Measurements from ENCODE around the gene SNX32. TPM values are rescaled to one million over a fixed set of nuclear protein-coding genes. Genes with fewer than 3 reads are reported as not detected.

Gene SNX32
- total RNA-seq, 1 donor from 2014 or later: under 0.01 TPM

DNA sequence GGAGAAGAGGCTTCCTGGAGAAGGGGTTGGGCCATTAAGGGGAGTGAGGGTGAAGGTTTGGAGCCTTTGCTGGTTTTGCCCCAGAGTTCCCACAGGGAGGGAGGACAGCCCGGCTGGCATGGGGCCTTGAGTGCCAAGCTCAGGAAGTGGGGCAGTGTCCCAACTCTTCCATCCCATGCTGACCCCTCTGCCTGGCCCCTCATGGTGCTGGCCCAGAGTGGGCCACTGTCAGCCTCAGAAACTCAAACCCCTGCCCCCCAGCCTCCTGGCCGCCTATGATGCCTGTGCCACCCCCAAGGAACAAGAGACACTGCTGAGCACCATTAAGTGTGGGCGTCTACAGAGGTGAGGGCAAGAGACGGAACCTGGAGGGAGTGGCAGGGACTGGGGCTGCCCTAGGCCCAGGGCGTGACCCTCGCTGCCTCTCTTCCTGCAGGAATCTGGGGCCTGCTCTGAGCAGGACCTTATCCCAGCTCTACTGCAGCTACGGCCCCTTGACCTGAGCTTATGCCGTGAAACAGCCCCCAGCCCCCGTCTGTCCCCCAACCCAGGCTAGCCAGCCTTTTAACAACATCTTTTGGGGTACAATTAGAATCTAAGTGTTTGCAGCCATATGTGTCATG, 31.9 kb downstream of the SNX32 start:
- no peak for DNase-seq (ENCODE audit: low read depth in 2 of 2)

DNA sequence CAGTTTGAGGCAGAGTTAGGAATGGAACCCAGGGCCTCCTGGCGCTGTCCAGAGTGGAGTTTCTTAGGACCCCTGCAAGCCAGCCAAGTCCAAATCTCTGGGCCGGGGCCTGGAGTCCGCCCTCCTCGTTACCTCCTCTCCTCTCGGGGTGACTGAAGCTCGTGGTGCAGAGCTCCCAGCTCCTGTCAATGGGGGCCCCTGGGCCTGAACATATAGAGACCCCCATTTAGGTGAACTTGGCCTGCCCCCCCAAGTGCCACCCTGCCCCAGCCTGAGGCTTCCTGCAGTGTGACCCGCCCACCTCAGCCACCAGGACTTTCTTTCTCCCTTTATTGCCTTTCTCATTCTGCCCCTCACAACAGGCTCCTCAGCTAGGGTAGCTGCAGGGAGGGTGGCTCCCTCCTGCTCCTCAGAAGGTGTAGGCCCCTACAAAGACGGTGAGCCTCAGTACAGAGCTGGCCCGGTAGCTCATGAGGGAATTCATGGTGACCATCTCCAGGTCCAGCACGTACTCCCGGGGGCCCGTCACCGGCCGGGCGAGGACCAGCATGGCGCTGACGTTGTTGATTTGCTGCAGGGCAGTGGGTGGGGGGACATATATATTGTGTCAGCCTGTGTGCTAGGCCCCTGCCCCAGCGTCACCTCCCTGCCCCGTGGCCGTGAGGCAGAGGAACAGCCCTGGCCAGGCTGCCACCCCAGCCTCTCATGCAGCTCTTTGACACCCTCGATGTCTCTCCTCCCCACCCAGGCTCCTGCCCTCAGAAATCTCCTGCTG, 32.9 kb downstream of the SNX32 start:
- DNase-seq (ENCODE audit: low read depth in 2 of 2): no peak

DNA sequence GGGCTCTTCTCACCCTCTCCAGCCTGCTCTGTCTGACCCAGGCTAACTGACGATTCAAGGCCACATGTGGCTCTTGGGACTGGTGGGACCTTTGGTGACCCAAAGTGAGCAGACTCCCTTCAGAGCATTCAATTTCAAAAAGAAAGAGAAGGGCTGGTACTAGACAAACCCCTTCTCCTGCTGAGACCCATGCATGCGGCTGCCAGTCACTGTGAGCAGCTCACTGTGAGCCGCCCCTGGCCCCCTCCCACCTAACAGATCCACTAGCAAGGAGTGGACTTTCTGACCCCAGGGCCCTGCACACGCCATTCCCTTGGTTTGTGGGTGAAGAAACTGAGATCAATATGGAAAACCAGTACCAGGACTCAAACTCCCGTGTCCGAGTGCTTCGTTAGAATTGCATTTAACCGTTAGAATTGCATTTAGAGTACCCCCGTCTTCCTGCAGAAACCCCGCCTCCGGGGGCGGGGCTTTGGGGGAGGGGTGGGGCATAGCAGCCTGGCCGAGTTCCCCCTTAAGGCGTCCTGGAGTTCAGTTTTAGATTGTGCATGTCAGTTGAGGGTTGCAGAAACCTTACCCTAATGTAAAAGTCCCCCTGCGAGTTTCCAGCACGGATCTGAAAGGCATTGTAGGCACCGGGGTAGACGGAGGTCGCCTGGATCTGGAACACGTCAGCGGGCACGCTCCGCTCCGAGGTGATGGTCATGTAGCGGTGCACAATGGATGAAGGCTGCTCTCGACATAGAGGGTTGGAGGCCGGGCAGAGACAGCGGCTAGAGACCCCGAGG, 33.7 kb downstream of the SNX32 start:
- DNase-seq (ENCODE audit: low read depth in 2 of 2): no peak

DNA sequence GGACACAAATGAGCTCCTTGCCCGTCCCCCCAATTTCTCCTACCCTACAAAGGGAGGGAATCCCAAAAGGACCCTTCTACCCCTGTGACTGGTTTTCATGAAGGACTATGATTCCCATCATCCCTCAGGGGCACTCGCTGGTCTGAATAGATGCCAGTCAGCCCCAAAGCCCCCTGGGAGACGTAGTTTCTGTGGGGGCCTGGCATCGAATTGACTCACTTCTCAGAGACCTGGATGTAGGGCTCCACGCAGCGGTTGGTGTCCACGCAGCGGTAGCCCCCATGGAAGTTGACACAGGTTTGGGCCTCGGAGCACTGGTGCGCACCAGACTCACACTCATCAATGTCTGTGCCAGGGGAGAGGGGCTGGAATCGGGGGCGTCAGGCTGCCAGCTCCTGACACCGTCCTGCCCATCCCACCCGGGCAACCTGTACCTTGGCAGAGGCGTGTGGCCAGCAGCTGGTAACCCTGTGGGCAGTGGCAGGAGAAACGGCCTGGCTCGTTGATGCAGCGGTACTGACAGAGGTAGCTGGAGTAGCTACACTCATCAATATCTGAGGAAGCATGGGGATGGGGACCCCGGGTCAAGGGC, 34.4 kb downstream of the SNX32 start:
- DNase-seq (ENCODE audit: low read depth in 2 of 2): no peak

DNA sequence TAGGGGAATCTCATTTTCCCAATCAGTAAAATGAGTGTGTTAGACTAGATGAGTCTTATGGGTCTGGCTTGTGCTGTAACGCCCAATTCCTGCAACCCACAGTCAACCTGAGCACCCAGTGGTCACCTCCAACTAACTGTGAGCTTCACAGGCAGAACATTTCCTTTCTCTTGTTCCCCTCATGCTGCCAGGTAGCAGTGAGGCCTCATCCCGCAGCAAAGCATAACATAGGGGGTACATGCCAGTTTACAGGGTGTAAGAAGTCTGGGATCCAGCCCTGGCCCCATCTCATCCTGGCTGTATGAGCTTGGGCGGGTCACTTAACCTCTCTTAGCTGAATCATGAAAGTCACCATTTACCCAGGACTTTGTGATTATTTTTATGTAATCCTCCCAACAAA, 35.1 kb downstream of the SNX32 start:
- DNase-seq (ENCODE audit: low read depth in 2 of 2): no peak

DNA sequence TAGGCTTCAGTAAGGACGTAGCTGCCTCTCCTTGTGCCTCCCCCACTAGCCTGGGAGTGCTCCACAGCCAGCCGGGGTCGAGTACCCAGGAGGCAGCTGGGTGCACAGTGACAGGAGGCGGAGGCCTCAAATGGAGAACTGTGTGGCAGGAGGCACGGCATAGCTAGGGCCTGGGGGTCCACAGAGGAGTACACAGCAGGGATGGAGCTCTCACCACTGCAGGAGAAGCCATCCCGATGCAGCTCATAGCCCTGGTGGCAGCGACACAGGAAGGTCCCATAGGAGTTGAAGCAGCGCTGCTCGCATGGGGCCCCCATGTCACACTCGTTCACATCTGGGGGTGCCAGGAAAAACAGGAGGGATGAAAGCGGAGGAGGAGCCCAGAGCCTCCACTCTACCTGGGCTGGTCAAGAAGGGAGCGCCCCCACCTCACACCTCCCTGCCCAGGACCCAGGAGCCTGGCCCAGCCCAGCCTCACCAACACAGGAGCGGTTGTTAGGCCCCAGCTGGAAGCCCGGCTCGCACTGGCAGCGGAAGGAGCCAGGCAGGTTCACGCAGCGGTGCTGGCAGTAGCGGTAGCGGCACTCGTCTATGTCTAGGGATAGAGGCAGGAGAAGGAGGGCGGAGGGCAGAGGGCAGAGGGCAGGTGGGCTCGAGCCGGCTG, 36.0 kb downstream of the SNX32 start:
- no peak for DNase-seq (ENCODE audit: low read depth in 2 of 2)

DNA sequence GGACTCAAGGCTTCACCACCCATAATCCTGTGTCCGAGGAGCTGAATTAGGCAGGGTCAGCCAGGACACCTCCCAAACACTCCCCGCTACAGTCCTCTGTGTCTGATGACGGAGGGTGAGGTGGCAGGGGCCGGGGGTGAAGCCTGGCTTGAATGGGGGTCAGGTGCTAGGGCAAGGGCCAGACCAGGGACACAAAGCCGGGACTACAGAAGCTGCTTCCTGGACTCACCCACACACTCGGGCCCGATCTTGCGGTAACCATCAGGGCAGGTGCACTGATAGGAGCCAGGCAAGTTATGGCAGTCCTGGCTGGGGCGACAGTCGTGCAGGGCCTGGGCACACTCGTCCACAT, 36.5 kb downstream of the SNX32 start:
- no peak for DNase-seq (ENCODE audit: low read depth in 2 of 2)

DNA sequence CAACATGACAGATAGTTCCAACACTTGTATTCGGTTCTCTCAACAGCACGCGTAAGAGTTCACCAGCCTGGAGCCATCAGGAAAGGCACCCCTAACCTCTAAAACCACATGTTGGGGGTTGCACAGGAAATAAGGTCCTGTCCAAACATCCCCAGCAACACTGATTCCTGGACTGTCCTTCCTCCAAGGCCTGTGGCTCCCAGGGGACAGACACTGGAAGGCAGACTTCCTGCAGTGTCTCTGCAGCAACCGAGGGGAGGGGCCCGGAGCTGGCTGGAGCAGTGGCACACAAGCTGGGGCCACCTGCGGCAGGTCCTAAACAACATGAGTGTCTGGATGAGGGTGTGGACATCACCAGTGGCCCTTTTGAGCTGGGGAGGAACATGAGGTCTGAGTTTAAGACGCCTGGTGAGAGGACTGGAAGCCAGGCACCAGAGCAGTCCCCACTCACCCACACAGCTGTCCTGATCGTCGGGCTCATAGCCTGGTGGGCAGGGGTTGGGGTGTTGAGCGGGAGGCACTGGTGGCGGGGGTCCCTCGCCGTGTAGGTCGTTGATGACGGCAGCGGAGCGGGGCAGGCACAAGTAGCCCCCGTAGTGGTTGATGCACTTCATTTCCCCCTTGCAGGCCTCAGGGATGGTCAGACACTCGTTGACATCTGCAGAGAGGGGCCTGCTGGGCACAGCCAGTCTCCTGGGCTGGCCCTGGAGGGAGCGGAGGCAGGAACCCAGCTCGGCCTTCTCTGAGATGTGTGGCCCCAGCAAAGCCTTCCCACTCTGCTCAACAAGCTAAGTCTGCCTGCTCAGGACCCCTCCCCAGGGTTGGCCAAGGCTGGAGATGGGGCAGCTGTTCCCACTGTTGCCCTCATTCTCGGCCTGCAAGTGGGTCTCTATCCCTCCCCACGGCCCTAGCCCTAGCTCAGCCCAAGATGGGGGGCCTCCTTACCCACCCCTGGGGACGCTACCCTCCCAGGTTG, 37.2 kb downstream of the SNX32 start:
- peak in 1 of 2 donors; percentile 37 for DNase-seq (ENCODE audit: low read depth in 2 of 2)

DNA sequence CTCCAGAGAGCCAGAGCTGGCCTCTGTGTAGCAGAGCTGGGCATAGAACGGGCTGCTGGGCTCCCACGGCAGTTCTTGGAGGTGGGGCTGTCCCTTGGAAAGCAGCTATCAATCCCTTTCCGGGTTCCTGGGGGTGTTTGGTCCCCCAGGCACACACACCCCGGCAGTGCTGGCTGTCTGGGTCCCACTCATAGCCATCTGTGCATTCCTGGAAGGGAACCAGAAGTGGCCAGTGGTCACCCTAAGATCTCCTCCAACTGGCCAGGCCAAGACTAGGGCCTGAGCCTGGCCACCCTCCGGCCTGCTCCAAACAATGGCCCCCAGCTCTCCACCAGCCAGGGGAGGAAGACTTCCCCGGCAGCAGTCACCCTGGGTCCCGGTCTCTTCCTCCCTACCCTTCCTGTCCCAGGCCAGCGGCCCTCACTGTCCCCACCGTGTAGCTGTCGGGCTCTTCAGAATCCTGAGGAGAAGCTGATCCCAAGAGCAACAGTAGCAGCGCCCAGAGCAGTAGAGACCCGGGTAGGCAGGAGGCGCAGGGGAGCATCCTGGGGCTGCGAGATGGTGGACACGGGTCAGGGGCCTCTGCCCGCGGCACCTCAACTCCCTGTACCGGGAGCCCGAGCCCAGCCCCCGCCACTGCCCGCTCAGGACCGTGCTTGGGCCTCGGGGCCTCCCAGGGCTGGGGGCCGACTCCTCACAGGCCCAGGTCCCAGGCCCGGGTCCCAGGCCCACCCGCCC, 38.2 kb downstream of the SNX32 start:
- DNase-seq (ENCODE audit: low read depth in 2 of 2): peak; percentile 30 to 35

DNA sequence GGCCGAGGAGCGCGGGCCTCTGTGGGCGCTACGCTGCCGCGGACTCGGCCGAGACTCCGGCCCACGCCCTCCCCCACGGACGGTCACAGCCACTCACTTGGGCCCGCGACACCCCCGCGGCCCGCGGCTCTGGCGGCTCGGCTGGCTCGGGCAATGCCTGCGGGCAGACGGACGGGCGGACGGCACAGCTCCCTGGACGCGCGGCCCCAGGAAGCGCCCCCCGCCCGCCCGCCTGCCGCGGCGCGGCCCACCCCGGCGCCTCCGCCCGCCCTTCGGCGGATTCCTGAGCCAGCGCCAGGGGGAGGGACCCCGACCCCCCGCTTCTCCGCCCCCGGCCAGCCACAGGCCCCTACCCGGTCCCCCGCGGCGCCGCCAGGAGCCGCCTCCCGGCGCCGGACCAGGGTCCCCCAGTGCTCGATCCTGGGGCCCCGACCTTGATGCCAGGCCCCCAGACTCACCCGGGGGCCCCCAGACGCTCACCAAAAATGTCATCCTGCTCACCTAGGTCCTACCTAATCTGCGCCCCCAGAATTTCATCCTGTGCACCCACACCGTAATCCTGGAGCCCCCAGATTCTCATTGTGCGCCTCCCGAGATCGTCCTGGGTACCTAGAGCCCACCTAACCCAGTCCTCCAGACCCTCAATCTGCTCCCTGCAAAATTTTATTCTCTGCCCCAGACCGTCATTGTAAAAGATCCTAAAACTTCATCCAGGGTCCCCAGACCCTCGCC, 39.0 kb downstream of the SNX32 start, which contains the start of gene EFEMP2:
Gene EFEMP2 (minus strand): TSS at position 215 of the 732 bp plus-strand sequence. CDS start 446 bp downstream, outside the sequence.
- DNase-seq (ENCODE audit: low read depth in 2 of 2): no peak

DNA sequence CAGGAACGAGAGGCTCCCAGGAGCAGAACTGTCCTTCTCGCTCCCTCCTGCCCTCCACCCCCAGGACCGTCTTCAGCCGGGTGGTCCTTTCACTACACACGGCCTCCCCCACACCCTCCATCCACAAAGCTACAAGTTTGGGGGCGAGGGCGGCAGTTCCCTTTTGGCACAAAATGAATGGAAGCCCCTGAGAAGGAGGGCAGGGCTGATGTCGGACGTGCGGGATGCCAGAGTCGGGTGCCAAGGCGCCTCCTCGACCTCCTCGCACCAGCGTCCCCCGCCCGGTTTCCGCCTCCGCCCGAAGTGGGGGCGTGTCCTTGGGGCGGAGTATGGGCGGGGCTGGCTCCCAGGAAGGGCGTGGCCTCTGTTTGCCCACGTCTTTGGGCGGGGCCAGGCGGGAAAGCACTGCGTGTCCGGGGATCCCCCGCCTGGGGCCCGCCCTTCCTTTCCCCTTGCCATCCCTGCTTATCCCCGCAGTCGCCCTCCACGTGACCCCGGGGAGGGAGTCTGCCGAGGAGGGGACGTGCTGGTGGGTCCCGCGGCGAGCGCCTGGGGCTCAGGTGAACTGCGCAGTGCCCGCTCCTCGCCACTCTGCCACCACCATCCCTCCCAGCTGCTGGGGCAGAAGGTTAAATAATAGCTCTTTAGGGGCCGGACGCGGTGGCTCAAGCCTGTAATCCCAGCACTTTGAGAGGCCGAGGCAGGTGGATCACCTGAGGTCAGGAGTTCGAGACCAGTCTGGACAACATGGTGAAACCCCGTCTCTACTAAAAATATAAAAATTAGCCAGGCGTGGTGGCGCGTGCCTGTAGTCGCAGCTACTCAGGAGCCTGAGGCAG, 39.8 kb downstream of the SNX32 start:
- DNase-seq (ENCODE audit: low read depth in 2 of 2): peak; percentile 65 to 85

DNA sequence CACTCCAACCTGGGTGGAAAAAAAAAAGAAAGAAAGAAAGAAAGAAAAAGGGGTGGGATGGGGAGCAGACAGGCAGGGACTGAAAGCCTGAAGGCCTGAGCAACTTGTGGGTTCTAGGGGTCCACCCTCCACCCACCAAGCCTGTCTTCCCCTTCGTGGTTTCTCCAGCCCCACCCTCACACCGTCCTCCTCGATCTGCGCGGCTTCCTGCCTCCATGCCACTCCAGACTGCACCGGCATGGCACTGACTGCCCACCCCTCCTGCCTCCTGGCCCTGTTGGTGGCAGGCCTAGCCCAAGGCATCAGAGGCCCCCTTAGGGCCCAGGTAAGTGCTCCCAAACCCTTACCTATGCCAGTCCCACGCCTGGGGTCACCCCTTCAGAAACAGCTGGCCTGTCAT, 45.9 kb downstream of the SNX32 start, which contains the start of gene CTSW:
Gene CTSW (plus strand): TSS at position 221 of the 400 bp plus-strand sequence. CDS start 18 bp downstream, at position 239.
- DNase-seq (ENCODE audit: low read depth in 2 of 2): no peak

DNA sequence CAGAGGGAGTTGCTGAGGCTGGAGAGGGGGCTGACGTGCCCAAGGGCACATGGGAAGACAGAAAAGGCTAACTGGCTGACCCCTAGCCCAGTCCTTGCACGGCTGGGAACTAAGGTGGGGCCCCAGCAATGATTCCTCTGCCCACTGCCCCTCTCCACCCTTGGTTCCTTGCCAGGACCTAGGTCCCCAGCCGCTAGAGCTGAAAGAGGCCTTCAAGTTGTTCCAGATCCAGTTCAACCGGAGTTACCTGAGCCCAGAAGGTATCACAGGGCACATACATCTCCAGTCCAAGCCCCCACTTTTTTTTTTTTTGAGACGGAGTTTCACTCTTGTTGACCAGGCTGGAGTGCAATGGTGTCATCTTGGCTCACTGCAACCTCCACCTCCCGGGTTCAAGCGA, 46.3 kb downstream of the SNX32 start:
- no peak for DNase-seq (ENCODE audit: low read depth in 2 of 2)

DNA sequence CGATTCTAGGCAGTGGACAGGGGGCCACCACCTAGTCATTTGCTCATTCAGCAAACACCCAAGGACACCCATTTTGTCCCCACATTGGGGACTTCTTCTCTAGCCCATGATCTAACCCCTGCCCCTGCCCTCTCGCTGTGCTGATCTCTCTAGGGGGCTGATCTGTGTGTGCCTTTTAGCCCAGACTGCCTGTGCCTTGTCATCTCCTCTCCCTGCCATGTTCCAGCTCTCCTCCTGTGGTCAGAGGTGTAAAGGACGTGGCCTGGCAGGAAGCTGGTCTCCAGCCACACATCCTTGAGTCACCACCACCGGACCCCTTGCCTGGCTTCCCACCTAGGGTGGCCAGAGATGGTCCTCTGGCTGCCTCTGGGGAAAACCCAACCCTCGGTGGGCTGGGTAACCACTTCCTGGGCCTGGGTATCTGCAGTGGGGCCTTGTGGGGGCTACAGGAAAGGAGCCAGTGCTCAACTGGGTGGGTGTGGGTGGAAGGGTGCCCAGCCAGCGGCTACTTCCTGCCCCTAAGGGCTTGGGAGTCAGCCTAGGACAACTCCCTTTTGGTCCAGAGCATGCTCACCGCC, 47.2 kb downstream of the SNX32 start:
- DNase-seq (ENCODE audit: low read depth in 2 of 2): no peak

DNA sequence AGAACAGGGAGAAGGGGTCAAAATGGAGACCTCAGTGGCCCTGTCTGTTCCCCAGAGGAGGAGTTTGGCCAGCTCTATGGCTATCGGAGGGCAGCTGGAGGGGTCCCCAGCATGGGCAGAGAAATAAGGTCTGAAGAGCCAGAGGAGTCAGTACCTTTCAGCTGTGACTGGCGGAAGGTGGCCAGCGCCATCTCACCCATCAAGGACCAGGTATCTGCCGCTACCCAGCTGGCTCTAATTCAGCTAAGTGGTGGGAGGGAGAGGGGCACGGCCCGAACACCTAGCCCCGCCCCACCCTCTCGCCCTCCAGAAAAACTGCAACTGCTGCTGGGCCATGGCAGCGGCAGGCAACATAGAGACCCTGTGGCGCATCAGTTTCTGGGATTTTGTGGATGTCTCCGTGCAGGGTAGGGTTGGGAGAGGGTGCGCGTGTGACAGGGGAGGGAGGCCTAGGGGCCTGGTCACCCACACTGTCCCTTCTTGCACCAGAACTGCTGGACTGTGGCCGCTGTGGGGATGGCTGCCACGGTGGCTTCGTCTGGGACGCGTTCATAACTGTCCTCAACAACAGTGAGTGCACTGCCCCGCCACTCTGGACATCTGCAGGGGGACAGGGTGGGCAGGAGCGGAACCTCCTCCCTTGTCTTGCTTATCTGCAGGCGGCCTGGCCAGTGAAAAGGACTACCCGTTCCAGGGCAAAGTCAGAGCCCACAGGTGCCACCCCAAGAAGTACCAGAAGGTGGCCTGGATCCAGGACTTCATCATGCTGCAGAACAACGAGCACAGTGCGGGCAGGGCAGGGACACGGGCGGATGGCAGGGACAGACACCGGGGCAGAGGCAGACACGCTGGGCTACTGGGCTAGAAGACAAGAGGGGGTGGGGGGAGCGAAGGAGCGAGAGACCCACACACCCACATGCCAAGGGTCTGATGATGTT, 48.6 kb downstream of the SNX32 start:
- no peak for DNase-seq (ENCODE audit: low read depth in 2 of 2)

DNA sequence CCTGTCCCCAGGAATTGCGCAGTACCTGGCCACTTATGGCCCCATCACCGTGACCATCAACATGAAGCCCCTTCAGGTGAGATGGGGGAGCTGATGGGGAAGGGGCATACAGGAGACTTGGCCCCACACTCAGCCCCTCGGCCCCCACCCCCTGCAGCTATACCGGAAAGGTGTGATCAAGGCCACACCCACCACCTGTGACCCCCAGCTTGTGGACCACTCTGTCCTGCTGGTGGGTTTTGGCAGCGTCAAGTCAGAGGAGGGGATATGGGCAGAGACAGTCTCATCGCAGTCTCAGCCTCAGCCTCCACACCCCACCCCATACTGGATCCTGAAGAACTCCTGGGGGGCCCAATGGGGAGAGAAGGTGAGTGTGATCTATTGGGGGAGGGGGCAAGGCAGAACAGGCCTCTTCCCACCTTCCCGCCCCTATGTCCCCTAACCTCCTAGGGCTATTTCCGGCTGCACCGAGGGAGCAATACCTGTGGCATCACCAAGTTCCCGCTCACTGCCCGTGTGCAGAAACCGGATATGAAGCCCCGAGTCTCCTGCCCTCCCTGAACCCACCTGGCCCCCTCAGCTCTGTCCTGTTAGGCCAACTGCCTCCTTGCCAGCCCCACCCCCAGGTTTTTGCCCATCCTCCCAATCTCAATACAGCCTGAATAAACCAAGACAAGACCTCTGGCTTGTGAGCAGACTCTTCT, 49.4 kb downstream of the SNX32 start:
- no peak for DNase-seq (ENCODE audit: low read depth in 2 of 2)
